HG03135 (cell line): ENCODE results near the gene TCF12.
"Not testable (repeated sequence)": the region's sequence is repeated elsewhere in the genome, so short reads cannot be mapped to it uniquely, and the experiment has no call there.

Experiments used
- ATAC-seq: cut with Tn5 transposase; IDR thresholded peaks from one replicate; pipeline ENCODE4 v1.9.1; 2021; ENCODE audit warnings: mild to moderate bottlenecking, moderate library complexity; ENCODE audit not compliant: unreplicated experiment

Gene TCF12

GRCh38 chr15:57158997-57159668 is 240.7 kb downstream of the TCF12 start:
- ATAC-seq = no peak

GRCh38 chr15:57159767-57160166 is 241.3 kb downstream of the TCF12 start:
- no peak for ATAC-seq

GRCh38 chr15:57160823-57161560 is 242.5 kb downstream of the TCF12 start:
- ATAC-seq = no peak

- ATAC-seq = not testable (repeated sequence)
Measured at GRCh38 chr15:57164251-57164650, 245.8 kb downstream of the TCF12 start.

- no peak for ATAC-seq
Measured at GRCh38 chr15:57165992-57166391, 247.5 kb downstream of the TCF12 start.

GRCh38 chr15:57167821-57168395 is 249.5 kb downstream of the TCF12 start:
- no peak for ATAC-seq

GRCh38 chr15:57169643-57170042 is 251.2 kb downstream of the TCF12 start:
- ATAC-seq = no peak

GRCh38 chr15:57171426-57171825 is 253.0 kb downstream of the TCF12 start:
- ATAC-seq = no peak

GRCh38 chr15:57172925-57173324 is 254.5 kb downstream of the TCF12 start:
- ATAC-seq = no peak

GRCh38 chr15:57183041-57183440 is 264.6 kb downstream of the TCF12 start:
- no peak for ATAC-seq

- ATAC-seq = no peak
Measured at GRCh38 chr15:57183614-57184344, 265.3 kb downstream of the TCF12 start.

GRCh38 chr15:57184502-57184901 is 266.1 kb downstream of the TCF12 start:
- ATAC-seq = no peak

- no peak for ATAC-seq
Measured at GRCh38 chr15:57185507-57186074, 267.1 kb downstream of the TCF12 start.

- ATAC-seq = no peak
Measured at GRCh38 chr15:57189466-57189865, 271.0 kb downstream of the TCF12 start.

GRCh38 chr15:57190208-57190607 is 271.8 kb downstream of the TCF12 start:
- no peak for ATAC-seq

- no peak for ATAC-seq
Measured at GRCh38 chr15:57193161-57193560, 274.7 kb downstream of the TCF12 start.

GRCh38 chr15:57195326-57195725 is 276.9 kb downstream of the TCF12 start:
- no peak for ATAC-seq

- no peak for ATAC-seq
Measured at GRCh38 chr15:57196865-57197264, 278.4 kb downstream of the TCF12 start.

GRCh38 chr15:57198131-57198530 is 279.7 kb downstream of the TCF12 start:
- ATAC-seq = no peak

GRCh38 chr15:57198654-57199291 is 280.3 kb downstream of the TCF12 start:
- ATAC-seq = no peak

- no peak for ATAC-seq
Measured at GRCh38 chr15:57201578-57201977, 283.1 kb downstream of the TCF12 start.
